Astrocyte (in vitro differentiated cells and primary cell): Measurements from ENCODE around the gene DKKL1. TPM values are rescaled to one million over a fixed set of nuclear protein-coding genes. Genes with fewer than 3 reads are reported as not detected.

Experiments
- DNase-seq: peaks from one replicate; pipeline ENCODE4 v3.0.0-alpha.2; 2010; ENCODE audit warnings: low read depth
- FAIRE-seq: peaks from 2 replicates; lab custom pipeline; 2011; peaks lifted over from hg19 to GRCh38; lab: Jason Lieb, UNC
- H2AFZ ChIP-seq: 2 replicates; pipeline ENCODE4 v1.6.0; 2012; ENCODE audit warnings: low read depth, low read length, inconsistent platforms
- H3K27ac ChIP-seq: 2 replicates; pipeline ENCODE4 v1.5.1; 2011; ENCODE audit warnings: low read depth, low read length, inconsistent platforms
- H3K27me3 ChIP-seq: 2 replicates; pipeline ENCODE4 v1.6.0; 2011; ENCODE audit warnings: low read length, inconsistent platforms; ENCODE audit not compliant: insufficient read depth
- H3K36me3 ChIP-seq: 2 replicates; pipeline ENCODE4 v1.5.1; 2011; ENCODE audit warnings: low read length, inconsistent platforms; ENCODE audit not compliant: insufficient read depth
- H3K4me1 ChIP-seq: 2 replicates; pipeline ENCODE4 v1.5.1; 2011; ENCODE audit warnings: low read length, inconsistent platforms; ENCODE audit not compliant: insufficient read depth
- H3K4me2 ChIP-seq: 2 replicates; pipeline ENCODE4 v1.6.0; 2012; ENCODE audit warnings: low read length, inconsistent platforms
- H3K4me3 ChIP-seq: 2 replicates; pipeline ENCODE4 v1.5.1; 2011; ENCODE audit warnings: low read depth, mild to moderate bottlenecking, low read length, inconsistent platforms; ENCODE audit not compliant: insufficient read depth
- H3K79me2 ChIP-seq: 2 replicates; pipeline ENCODE4 v1.6.0; 2012; ENCODE audit warnings: mild to moderate bottlenecking, low read length, inconsistent platforms; ENCODE audit not compliant: insufficient read depth
- H3K9ac ChIP-seq: 2 replicates; pipeline ENCODE4 v1.6.0; 2012; ENCODE audit warnings: mild to moderate bottlenecking, low read length, inconsistent platforms
- H3K9me3 ChIP-seq: 2 replicates; pipeline ENCODE4 v1.5.1; 2012; ENCODE audit warnings: low read depth, mild to moderate bottlenecking, low read length, inconsistent platforms; ENCODE audit not compliant: insufficient read depth
- H4K20me1 ChIP-seq: 2 replicates; pipeline ENCODE4 v1.6.0; 2012; ENCODE audit warnings: low read length, inconsistent platforms; ENCODE audit not compliant: insufficient read depth
- H3K27ac Mint-ChIP-seq: one replicate; pipeline ENCODE4 v1.8.0; 2021; ENCODE audit warnings: mild to moderate bottlenecking, mixed read lengths; ENCODE audit not compliant: unreplicated experiment
- H3K27me3 Mint-ChIP-seq: one replicate; pipeline ENCODE4 v1.8.0; 2021; ENCODE audit warnings: low read depth, mixed read lengths; ENCODE audit not compliant: unreplicated experiment
- H3K36me3 Mint-ChIP-seq: one replicate; pipeline ENCODE4 v1.8.0; 2021; ENCODE audit warnings: low read depth, mixed read lengths; ENCODE audit not compliant: unreplicated experiment
- H3K4me1 Mint-ChIP-seq: one replicate; pipeline ENCODE4 v1.8.0; 2021; ENCODE audit warnings: low read depth, mixed read lengths; ENCODE audit not compliant: unreplicated experiment
- H3K4me3 Mint-ChIP-seq: one replicate; pipeline ENCODE4 v1.8.0; 2021; ENCODE audit warnings: mild to moderate bottlenecking, moderate library complexity, mixed read lengths; ENCODE audit not compliant: unreplicated experiment
- H3K9me3 Mint-ChIP-seq: one replicate; pipeline ENCODE4 v1.8.0; 2021; ENCODE audit warnings: mild to moderate bottlenecking, mixed read lengths; ENCODE audit not compliant: unreplicated experiment
- EZH2 ChIP-seq: IDR thresholded peaks from 2 replicates; pipeline ENCODE4 v1.6.1; 2012; ENCODE audit warnings: mild to moderate bottlenecking, low read length, inconsistent platforms; ENCODE audit not compliant: insufficient read depth
- total RNA-seq: library from RNA; stranded (reverse); gene quantifications from 2 replicates; pipeline ENCODE4 v1.2.1, GENCODE V29; 2021
- TF ChIP-seq, protein P1 (sequence below): IDR thresholded peaks from 2 replicates; pipeline ENCODE4 v1.5.1; 2011; ENCODE audit warnings: low read depth, mild to moderate bottlenecking, inconsistent platforms, low read length, moderate library complexity; ENCODE audit not compliant: insufficient read depth

DKKL1 gene
- total RNA-seq, 1 donor from 2014 or later: 1.1 TPM

DNA sequence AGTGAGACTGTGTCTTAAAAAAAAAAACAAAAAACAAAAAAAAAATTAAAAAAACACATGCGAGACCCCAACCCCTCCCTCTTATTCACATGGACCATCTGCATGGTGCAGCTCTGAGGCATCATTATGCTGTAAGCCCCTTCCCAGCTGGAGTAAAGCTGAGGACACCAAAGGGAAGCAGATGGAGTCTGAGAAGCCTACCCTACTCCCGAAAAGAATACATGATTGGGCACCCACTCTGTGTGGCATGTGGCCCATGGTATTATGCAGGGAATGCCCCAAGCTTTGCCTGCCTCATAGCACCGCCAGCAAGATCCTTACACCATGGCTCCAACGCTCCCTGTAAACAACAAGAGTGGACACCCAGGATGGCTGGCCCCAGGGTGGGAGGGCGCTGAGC lies 54.8 kb downstream of the DKKL1 start:
- H3K27me3 ChIP-seq: peaks cover 61% of the 10 kb centered on the region

DNA sequence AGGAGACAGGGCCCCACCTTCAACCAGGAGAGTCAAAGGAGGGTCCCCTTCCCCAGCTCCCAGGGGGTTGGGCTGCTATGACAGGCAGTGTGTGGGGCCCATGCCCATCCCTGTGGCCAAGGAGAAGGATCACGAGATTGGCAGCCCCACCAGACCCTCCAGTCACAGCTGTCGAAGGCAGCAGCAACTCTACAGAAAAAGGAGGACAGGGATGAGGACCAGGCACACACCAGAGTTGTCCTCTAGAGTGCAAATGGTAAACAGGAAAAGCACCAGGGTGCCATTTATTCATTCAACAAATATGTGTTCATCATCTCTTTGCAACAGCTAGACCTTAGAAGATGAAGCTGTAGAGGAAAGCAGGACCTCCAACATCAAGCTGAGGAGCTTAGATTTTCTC lies 55.5 kb downstream of the DKKL1 start:
- Histone ChIP-seq H3K9me3 (no peaks in the 10 kb centered on the region), H2AFZ (no peak overlapping the region), H3K36me3 (no peaks in the 10 kb centered on the region), H3K4me3 (no peak overlapping the region), H3K79me2 (no peaks in the 10 kb centered on the region), H3K9ac (no peak overlapping the region), H3K4me1 (peaks cover 4% of the 10 kb centered on the region), H3K27ac (no peak overlapping the region), H3K4me2 (no peak overlapping the region), H4K20me1 (peaks cover 7% of the 10 kb centered on the region), H3K27me3 (peaks cover 67% of the 10 kb centered on the region)
- no peak for TF ChIP-seq EZH2
- TF ChIP-seq, protein P1, sequence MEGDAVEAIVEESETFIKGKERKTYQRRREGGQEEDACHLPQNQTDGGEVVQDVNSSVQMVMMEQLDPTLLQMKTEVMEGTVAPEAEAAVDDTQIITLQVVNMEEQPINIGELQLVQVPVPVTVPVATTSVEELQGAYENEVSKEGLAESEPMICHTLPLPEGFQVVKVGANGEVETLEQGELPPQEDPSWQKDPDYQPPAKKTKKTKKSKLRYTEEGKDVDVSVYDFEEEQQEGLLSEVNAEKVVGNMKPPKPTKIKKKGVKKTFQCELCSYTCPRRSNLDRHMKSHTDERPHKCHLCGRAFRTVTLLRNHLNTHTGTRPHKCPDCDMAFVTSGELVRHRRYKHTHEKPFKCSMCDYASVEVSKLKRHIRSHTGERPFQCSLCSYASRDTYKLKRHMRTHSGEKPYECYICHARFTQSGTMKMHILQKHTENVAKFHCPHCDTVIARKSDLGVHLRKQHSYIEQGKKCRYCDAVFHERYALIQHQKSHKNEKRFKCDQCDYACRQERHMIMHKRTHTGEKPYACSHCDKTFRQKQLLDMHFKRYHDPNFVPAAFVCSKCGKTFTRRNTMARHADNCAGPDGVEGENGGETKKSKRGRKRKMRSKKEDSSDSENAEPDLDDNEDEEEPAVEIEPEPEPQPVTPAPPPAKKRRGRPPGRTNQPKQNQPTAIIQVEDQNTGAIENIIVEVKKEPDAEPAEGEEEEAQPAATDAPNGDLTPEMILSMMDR: no peak
- Mint-ChIP-seq H3K4me1 (peaks cover 4% of the 10 kb centered on the region), H3K27me3 (peaks cover 79% of the 10 kb centered on the region), H3K4me3 (no peak overlapping the region), H3K9me3 (no peaks in the 10 kb centered on the region), H3K36me3 (peaks cover 3% of the 10 kb centered on the region), H3K27ac (no peak overlapping the region)
- FAIRE-seq (no peak), DNase-seq (no peak)

More for the DNA sequence above, 54.8 kb downstream of the DKKL1 start:
- TF ChIP-seq EZH2: no peak
- TF ChIP-seq, protein P1: no peak
- peaks cover 79% of the 10 kb centered on the region for H3K27me3 Mint-ChIP-seq
- Histone ChIP-seq H3K4me1 (peaks cover 4% of the 10 kb centered on the region), H4K20me1 (peaks cover 7% of the 10 kb centered on the region), H3K4me2 (no peak overlapping the region), H2AFZ (no peak overlapping the region), H3K9me3 (no peaks in the 10 kb centered on the region), H3K79me2 (no peaks in the 10 kb centered on the region), H3K9ac (no peak overlapping the region), H3K4me3 (no peak overlapping the region), H3K27ac (no peak overlapping the region), H3K36me3 (no peaks in the 10 kb centered on the region)
- no peaks in the 10 kb centered on the region for H3K9me3 Mint-ChIP-seq
- H3K27ac Mint-ChIP-seq: no peak overlapping the region
- peaks cover 3% of the 10 kb centered on the region for H3K36me3 Mint-ChIP-seq
- H3K4me3 Mint-ChIP-seq: no peak overlapping the region
- DNase-seq: no peak
- FAIRE-seq: no peak
- peaks cover 4% of the 10 kb centered on the region for H3K4me1 Mint-ChIP-seq

DNA sequence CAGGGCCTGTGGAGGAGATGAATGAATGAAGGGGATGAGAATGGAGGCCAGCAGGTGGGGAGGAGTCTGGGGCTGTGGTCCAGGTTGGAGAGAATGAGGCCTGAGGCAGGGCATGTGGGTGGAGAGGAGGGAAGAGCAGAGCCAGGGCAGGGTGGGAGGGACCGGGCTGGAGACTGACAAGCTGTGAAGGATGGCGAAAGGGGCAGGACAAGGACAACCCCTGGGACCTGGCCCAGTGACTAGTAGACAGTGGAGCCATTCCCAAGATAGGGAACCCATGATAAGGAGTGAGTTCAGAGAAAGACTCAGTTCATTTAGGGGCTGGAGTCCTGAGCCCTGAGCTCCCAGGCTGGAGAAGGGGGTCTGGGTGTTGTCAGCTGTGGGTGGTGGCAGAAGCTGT lies 56.5 kb downstream of the DKKL1 start:
- H3K9me3 ChIP-seq: no peaks in the 10 kb centered on the region
- peaks cover 7% of the 10 kb centered on the region for H4K20me1 ChIP-seq
- no peaks in the 10 kb centered on the region for H3K36me3 ChIP-seq
- peaks cover 4% of the 10 kb centered on the region for H3K4me1 Mint-ChIP-seq
- TF ChIP-seq, protein P1: no peak
- no peak for TF ChIP-seq EZH2
- H3K27me3 Mint-ChIP-seq: peaks cover 86% of the 10 kb centered on the region
- no peak overlapping the region for H3K27ac ChIP-seq
- DNase-seq (no peak), FAIRE-seq (no peak)
- no peak overlapping the region for H2AFZ ChIP-seq
- no peak overlapping the region for H3K9ac ChIP-seq
- H3K4me3 ChIP-seq: no peak overlapping the region
- H3K27me3 ChIP-seq: peaks cover 78% of the 10 kb centered on the region
- peaks cover 3% of the 10 kb centered on the region for H3K36me3 Mint-ChIP-seq
- H3K4me1 ChIP-seq: peaks cover 4% of the 10 kb centered on the region
- no peak overlapping the region for H3K27ac Mint-ChIP-seq
- H3K79me2 ChIP-seq: no peaks in the 10 kb centered on the region
- peak overlapping the region; percentile 16 for H3K4me3 Mint-ChIP-seq
- no peaks in the 10 kb centered on the region for H3K9me3 Mint-ChIP-seq
- no peak overlapping the region for H3K4me2 ChIP-seq
